ENCODE data around the gene RNF169.
"Not testable (repeated sequence)": the region's sequence is repeated elsewhere in the genome, so short reads cannot be mapped to it uniquely, and the experiment has no call there.

RNF169 gene

GRCh38 chr11:74739546-74740270 is 8.9 kb upstream of the RNF169 start:
- Mint-ChIP-seq H3K36me3 (no peaks in the 10 kb centered on the region), H3K27ac (no peak overlapping the region), H3K27me3 (peaks cover 28% of the 10 kb centered on the region), H3K4me1 (no peaks in the 10 kb centered on the region), H3K9me3 (no peaks in the 10 kb centered on the region), H3K4me3 (no peak overlapping the region)
- DNase-seq, result peak; percentile 54
- CTCF ChIA-PET, result interaction anchor here (0.7 to 4.2 kb wide), 15 partner anchors 8 to 350 kb away, joined by 3 to 26 read pairs (median 4); no protein-coding TSS in a partner anchor

- CTCF ChIA-PET, result interaction anchor here (0.5 to 0.7 kb wide), 2 partner anchors 128 to 160 kb away, joined by 3 read pairs; no protein-coding TSS in a partner anchor
- no peaks in the 10 kb centered on the region for H3K36me3 Mint-ChIP-seq
- DNase-seq, result no peak
- H3K4me1 Mint-ChIP-seq, result no peaks in the 10 kb centered on the region
- peaks cover 17% of the 10 kb centered on the region for H3K27me3 Mint-ChIP-seq
- H3K27ac Mint-ChIP-seq, result no peak overlapping the region
- H3K9me3 Mint-ChIP-seq, result no peaks in the 10 kb centered on the region
- H3K4me3 Mint-ChIP-seq, result no peak overlapping the region
Measured at GRCh38 chr11:74742070-74742469, 6.6 kb upstream of the RNF169 start.

GRCh38 chr11:74743640-74744039 is 5.0 kb upstream of the RNF169 start:
- Mint-ChIP-seq H3K27ac (no peak overlapping the region), H3K4me1 (peaks cover 13% of the 10 kb centered on the region), H3K4me3 (no peak overlapping the region), H3K36me3 (no peaks in the 10 kb centered on the region), H3K27me3 (peaks cover 10% of the 10 kb centered on the region), H3K9me3 (no peaks in the 10 kb centered on the region)
- CTCF ChIA-PET, result interaction anchor here (0.7 to 1.4 kb wide), 4 partner anchors 18 to 91 kb away, joined by 3 to 6 read pairs (median 4); no protein-coding TSS in a partner anchor
- DNase-seq, result no peak

GRCh38 chr11:74744277-74744676 is 4.4 kb upstream of the RNF169 start:
- Mint-ChIP-seq H3K4me1 (peaks cover 14% of the 10 kb centered on the region), H3K27me3 (peaks cover 10% of the 10 kb centered on the region), H3K27ac (no peak overlapping the region), H3K4me3 (no peak overlapping the region), H3K36me3 (no peaks in the 10 kb centered on the region), H3K9me3 (no peaks in the 10 kb centered on the region)
- CTCF ChIA-PET, result interaction anchor here (0.7 to 1.4 kb wide), 5 partner anchors 17 to 92 kb away, joined by 3 to 6 read pairs (median 3); no protein-coding TSS in a partner anchor
- DNase-seq, result no peak

- H3K27ac Mint-ChIP-seq, result no peak overlapping the region
- no peak overlapping the region for H3K4me3 Mint-ChIP-seq
- H3K4me1 Mint-ChIP-seq, result peaks cover 30% of the 10 kb centered on the region
- H3K27me3 Mint-ChIP-seq, result no peaks in the 10 kb centered on the region
- no peak for DNase-seq
- CTCF ChIA-PET, result interaction anchor here (1.3 kb wide), 1 partner anchor 9 kb away, joined by 3 read pairs; no protein-coding TSS in a partner anchor
- H3K9me3 Mint-ChIP-seq, result no peaks in the 10 kb centered on the region
- H3K36me3 Mint-ChIP-seq, result peaks cover 7% of the 10 kb centered on the region
Measured at GRCh38 chr11:74746868-74747267, 1.8 kb upstream of the RNF169 start.

GRCh38 chr11:74749127-74749964 is 697 bp downstream of the RNF169 start:
- peak; percentile 66 for DNase-seq
- peaks cover 30% of the 10 kb centered on the region for H3K4me1 Mint-ChIP-seq
- H3K4me3 Mint-ChIP-seq, result peak overlapping the region; percentile 81
- peak overlapping the region; percentile 63 for H3K27ac Mint-ChIP-seq
- no peaks in the 10 kb centered on the region for H3K27me3 Mint-ChIP-seq
- CTCF ChIA-PET, result no interaction called here
- H3K9me3 Mint-ChIP-seq, result no peaks in the 10 kb centered on the region
- peaks cover 9% of the 10 kb centered on the region for H3K36me3 Mint-ChIP-seq

GRCh38 chr11:74749965-74750296 is 1.3 kb downstream of the RNF169 start:
- H3K27me3 Mint-ChIP-seq, result no peaks in the 10 kb centered on the region
- H3K4me1 Mint-ChIP-seq, result peaks cover 30% of the 10 kb centered on the region
- no peaks in the 10 kb centered on the region for H3K9me3 Mint-ChIP-seq
- peak overlapping the region; percentile 81 for H3K4me3 Mint-ChIP-seq
- H3K36me3 Mint-ChIP-seq, result peaks cover 9% of the 10 kb centered on the region
- peak overlapping the region; percentile 63 for H3K27ac Mint-ChIP-seq
- CTCF ChIA-PET, result no interaction called here
- no peak for DNase-seq

- not testable (repeated sequence) for H3K36me3 Mint-ChIP-seq, H3K9me3 Mint-ChIP-seq, H3K4me3 Mint-ChIP-seq, H3K27ac Mint-ChIP-seq, DNase-seq, H3K27me3 Mint-ChIP-seq
- H3K4me1 Mint-ChIP-seq, result peaks cover 30% of the 10 kb centered on the region
- CTCF ChIA-PET, result interaction anchor here (1.5 kb wide), 1 partner anchor 11 kb away, joined by 6 read pairs; no protein-coding TSS in a partner anchor
Measured at GRCh38 chr11:74750598-74750997, 1.9 kb downstream of the RNF169 start.

GRCh38 chr11:74751303-74751702 is 2.7 kb downstream of the RNF169 start:
- peaks cover 10% of the 10 kb centered on the region for H3K36me3 Mint-ChIP-seq
- no peaks in the 10 kb centered on the region for H3K27me3 Mint-ChIP-seq
- no peak overlapping the region for H3K4me3 Mint-ChIP-seq

GRCh38 chr11:74754507-74755252 is 6.0 kb downstream of the RNF169 start:
- Mint-ChIP-seq H3K36me3 (peaks cover 14% of the 10 kb centered on the region), H3K4me3 (no peak overlapping the region), H3K9me3 (peaks cover 4% of the 10 kb centered on the region), H3K4me1 (peaks cover 12% of the 10 kb centered on the region), H3K27me3 (no peaks in the 10 kb centered on the region), H3K27ac (no peak overlapping the region)
- no peak for DNase-seq
- CTCF ChIA-PET, result no interaction called here

More at GRCh38 chr11:74751303-74751702, 2.7 kb downstream of the RNF169 start:
- peaks cover 30% of the 10 kb centered on the region for H3K4me1 Mint-ChIP-seq
- no peak for DNase-seq
- CTCF ChIA-PET, result interaction anchor here (1.5 kb wide), 1 partner anchor 12 kb away, joined by 6 read pairs; no protein-coding TSS in a partner anchor
- H3K27ac Mint-ChIP-seq, result no peak overlapping the region
- H3K9me3 Mint-ChIP-seq, result peaks cover under 1% of the 10 kb centered on the region

- Mint-ChIP-seq H3K9me3 (peaks cover 4% of the 10 kb centered on the region), H3K27ac (no peak overlapping the region), H3K27me3 (no peaks in the 10 kb centered on the region), H3K4me3 (no peak overlapping the region), H3K4me1 (peaks cover 5% of the 10 kb centered on the region), H3K36me3 (peaks cover 10% of the 10 kb centered on the region)
- no peak for DNase-seq
- CTCF ChIA-PET, result interaction anchor here (1.6 kb wide), 1 partner anchor 15 kb away, joined by 10 read pairs; no protein-coding TSS in a partner anchor
Measured at GRCh38 chr11:74755395-74755995, 6.8 kb downstream of the RNF169 start.

- H3K9me3 Mint-ChIP-seq, result peaks cover 4% of the 10 kb centered on the region
- no peaks in the 10 kb centered on the region for H3K4me1 Mint-ChIP-seq
- DNase-seq, result no peak
- no peak overlapping the region for H3K27ac Mint-ChIP-seq
- H3K27me3 Mint-ChIP-seq, result no peaks in the 10 kb centered on the region
- H3K4me3 Mint-ChIP-seq, result no peak overlapping the region
- CTCF ChIA-PET, result interaction anchor here (1.6 kb wide), 1 partner anchor 16 kb away, joined by 10 read pairs; no protein-coding TSS in a partner anchor
- peaks cover 8% of the 10 kb centered on the region for H3K36me3 Mint-ChIP-seq
Measured at GRCh38 chr11:74756571-74756970, 7.9 kb downstream of the RNF169 start.

- CTCF ChIA-PET, result no interaction called here
- H3K4me1 Mint-ChIP-seq, result peaks cover 14% of the 10 kb centered on the region
- H3K36me3 Mint-ChIP-seq, result peaks cover 18% of the 10 kb centered on the region
- H3K9me3 Mint-ChIP-seq, result peaks cover 9% of the 10 kb centered on the region
- no peaks in the 10 kb centered on the region for H3K27me3 Mint-ChIP-seq
- no peak overlapping the region for H3K4me3 Mint-ChIP-seq
- DNase-seq, result no peak
- no peak overlapping the region for H3K27ac Mint-ChIP-seq
Measured at GRCh38 chr11:74766905-74767304, 18.3 kb downstream of the RNF169 start.

All from activated naive CD4-positive, alpha-beta T cell treated with anti-CD3 and anti-CD28 coated beads, Interleukin-2, amount 10 ng/mL, durations not matched to agents 7 days and 5 days (primary cell).